Measurements from ENCODE around the gene SKP1.

GRCh38 chr5:134146651-134147518, 29.9 kb downstream of the SKP1 start:
- TF ChIP-seq EZH2 (IDR thresholded peaks at IDR 0.05; ENCODE audit: borderline replicate concordance, low read depth, low read length, severe bottlenecking) (no peak), CTCF (IDR thresholded peaks at IDR 0.05; ENCODE audit: borderline replicate concordance, extremely low read depth, low read length, poor library complexity, severe bottlenecking) (no peak)
